Thymus (tissue), 14 donors: ENCODE results near the gene GPR32. TPM values are rescaled to one million over a fixed set of nuclear protein-coding genes. Genes with fewer than 3 reads are reported as not detected.
"Not testable (repeated sequence)": the region's sequence is repeated elsewhere in the genome, so short reads cannot be mapped to it uniquely, and the experiment has no call there.

ENCODE experiments used
- DNase-seq, 9 donors: peaks; one replicate each; pipeline ENCODE4 v3.0.0-alpha.2; 2013; ENCODE audit warnings: low spot score in 9 of 9, low read depth in 6 of 9, missing footprints in 1 of 9
- H3K27ac ChIP-seq, 2 donors: one replicate each; pipeline ENCODE4 v1.5.1; 2013; ENCODE audit warnings: control low read depth in 1 of 2, low read depth in 1 of 2, low read length in 1 of 2, mild to moderate bottlenecking in 1 of 2, moderate library complexity in 1 of 2
- H3K27me3 ChIP-seq, 2 donors: one replicate each; pipeline ENCODE4 v1.5.1; 2013; ENCODE audit warnings: low read length in 1 of 2; ENCODE audit not compliant: control insufficient read depth in 2 of 2, insufficient read depth in 1 of 2
- H3K36me3 ChIP-seq, 2 donors: one replicate each; pipeline ENCODE4 v1.5.1; 2013; ENCODE audit warnings: low read length in 1 of 2, mild to moderate bottlenecking in 1 of 2, moderate library complexity in 1 of 2; ENCODE audit not compliant: control insufficient read depth in 2 of 2, insufficient read depth in 2 of 2
- H3K4me1 ChIP-seq, 2 donors: one replicate each; pipeline ENCODE4 v1.5.1; 2013; ENCODE audit warnings: low read length in 2 of 2; ENCODE audit not compliant: control insufficient read depth in 2 of 2, insufficient read depth in 2 of 2
- H3K4me3 ChIP-seq, 2 donors: one replicate each; pipeline ENCODE4 v1.5.1; 2013; ENCODE audit warnings: low read length in 2 of 2, control low read depth in 1 of 2, mild to moderate bottlenecking in 1 of 2
- H3K9me3 ChIP-seq, 2 donors: one replicate each; pipeline ENCODE4 v1.5.1; 2013; ENCODE audit warnings: low read length in 1 of 2, mild to moderate bottlenecking in 1 of 2; ENCODE audit not compliant: control insufficient read depth in 2 of 2, insufficient read depth in 1 of 2
- WGBS: extraction: QIAGEN DNeasy Blood & Tissue Kit; methylation state at CpG from one replicate; pipeline ENCODE4 v1.1.7; 2013; 5-methylcytosine and 5-hydroxymethylcytosine counted together
- long read RNA-seq, 10 donors: transcript quantifications; one replicate each; lab custom pipeline, GENCODE V29; 2026
- polyA plus RNA-seq: library from polyadenylated mRNA; stranded (reverse); fragments of 200-250 nt; gene quantifications from one replicate; pipeline ENCODE4 v1.2.3, GENCODE V29; 2013
- total RNA-seq: library from RNA; stranded (reverse); fragments of 120-200 nt; gene quantifications from one replicate; pipeline ENCODE4 v1.2.4, GENCODE V29; 2013
- donor health status: healthy.

GPR32 gene
- total RNA-seq (not detected), polyA plus RNA-seq (0.07 TPM)
- long read RNA-seq, donor 1 = 0 reads
- long read RNA-seq, donor 2 = 0 reads
- long read RNA-seq, donor 3 = 0 reads
- long read RNA-seq, donor 4 = 0 reads
- long read RNA-seq, donor 5 = 0 reads
- long read RNA-seq, donor 6 = 0 reads
- long read RNA-seq, donor 7, partial matches to known transcripts = 0 of 1 reads
- long read RNA-seq, donor 7, other reads (novel, unspliced or antisense) = 0 of 1 reads
- long read RNA-seq, donor 8 = 0 reads
- long read RNA-seq, donor 9 = 0 reads
- long read RNA-seq, donor 10 = 0 reads

- H3K36me3 ChIP-seq = not testable (repeated sequence)
These were observed at the start of gene GPR32 for GRCh38 chr19:50770164-50770563. Gene GPR32 (plus strand): TSS chr19:50770464. CDS start chr19:50770601, 137 bp downstream.

GRCh38 chr19:50720921-50721381, 49.3 kb upstream of the GPR32 start:
- Histone ChIP-seq H3K36me3 (no peaks in the 10 kb centered on the region), H3K9me3 (peaks cover 0 to 10% of the 10 kb centered on the region in 2 donors), H3K27me3 (peaks cover 38 to 88% of the 10 kb centered on the region in 2 donors), H3K4me1 (peaks cover 19 to 62% of the 10 kb centered on the region in 2 donors), H3K27ac (no peak overlapping the region), H3K4me3 (no peak overlapping the region)
- DNase-seq = peak in 3 of 9 donors; percentile 42 to 72 (median 48)
- 27% methylated on average over 8 of the region's 8 CpGs for WGBS

More at GRCh38 chr19:50770164-50770563, at the start of gene GPR32:
- not testable (repeated sequence) for H3K4me3 ChIP-seq, H3K4me1 ChIP-seq, H3K27ac ChIP-seq, H3K27me3 ChIP-seq, H3K9me3 ChIP-seq, DNase-seq
- 90% methylated on average over 2 of the region's 2 CpGs for WGBS

GRCh38 chr19:50721441-50722137, 48.7 kb upstream of the GPR32 start:
- H3K27ac ChIP-seq = no peak overlapping the region
- H3K27me3 ChIP-seq = peaks cover 38 to 83% of the 10 kb centered on the region in 2 donors
- H3K4me3 ChIP-seq = no peak overlapping the region
- peaks cover 0 to 10% of the 10 kb centered on the region in 2 donors for H3K9me3 ChIP-seq
- peaks cover 19 to 62% of the 10 kb centered on the region in 2 donors for H3K4me1 ChIP-seq
- no peaks in the 10 kb centered on the region for H3K36me3 ChIP-seq
- WGBS = 93% methylated on average over 10 of the region's 10 CpGs
- DNase-seq = no peak

GRCh38 chr19:50722201-50723013, 47.9 kb upstream of the GPR32 start:
- no peaks in the 10 kb centered on the region for H3K36me3 ChIP-seq
- no peak overlapping the region for H3K4me3 ChIP-seq
- peaks cover 19 to 62% of the 10 kb centered on the region in 2 donors for H3K4me1 ChIP-seq
- H3K27ac ChIP-seq = no peak overlapping the region
- no peak for DNase-seq
- peaks cover 38 to 75% of the 10 kb centered on the region in 2 donors for H3K27me3 ChIP-seq
- 77% methylated on average over 15 of the region's 15 CpGs for WGBS
- H3K9me3 ChIP-seq = peaks cover 1 to 10% of the 10 kb centered on the region in 2 donors

- peaks cover 17 to 59% of the 10 kb centered on the region in 2 donors for H3K4me1 ChIP-seq
- peaks cover 35 to 68% of the 10 kb centered on the region in 2 donors for H3K27me3 ChIP-seq
- no peak for DNase-seq
- WGBS = 27% methylated on average over 15 of the region's 15 CpGs
- H3K9me3 ChIP-seq = peaks cover 1 to 13% of the 10 kb centered on the region in 2 donors
- H3K4me3 ChIP-seq = peak within 1 kb of the TSS; percentile 36 to 56
- no peak within 1 kb of the TSS for H3K27ac ChIP-seq
- no peaks in the 10 kb centered on the region for H3K36me3 ChIP-seq
These were observed 47.2 kb upstream of the GPR32 start, which contains the start of gene CLEC11A for GRCh38 chr19:50723069-50723468. Gene CLEC11A (plus strand): TSS chr19:50723364. CDS start chr19:50723526, 162 bp downstream.

- peaks cover 28 to 64% of the 10 kb centered on the region in 2 donors for H3K27me3 ChIP-seq
- WGBS = 5% methylated on average over 31 of the region's 31 CpGs
- peaks cover 15 to 58% of the 10 kb centered on the region in 2 donors for H3K4me1 ChIP-seq
- DNase-seq = no peak
- H3K4me3 ChIP-seq = peak overlapping the region; percentile 36 to 56
- H3K27ac ChIP-seq = no peak overlapping the region
- H3K36me3 ChIP-seq = no peaks in the 10 kb centered on the region
- H3K9me3 ChIP-seq = peaks cover 1 to 17% of the 10 kb centered on the region in 2 donors
These were observed 46.3 kb upstream of the GPR32 start for GRCh38 chr19:50723735-50724521.

GRCh38 chr19:50724522-50725217, 45.6 kb upstream of the GPR32 start:
- Histone ChIP-seq H3K27me3 (peaks cover 20 to 62% of the 10 kb centered on the region in 2 donors), H3K27ac (peak overlapping the region in 1 of 2 donors; percentile 72), H3K4me3 (peak overlapping the region; percentile 54 to 56), H3K9me3 (peaks cover 1 to 17% of the 10 kb centered on the region in 2 donors), H3K4me1 (peaks cover 14 to 57% of the 10 kb centered on the region in 2 donors), H3K36me3 (no peaks in the 10 kb centered on the region)
- 1% methylated on average over 65 of the region's 65 CpGs for WGBS
- DNase-seq = peak; percentile 85 to 99 (median 96)
